WERI-Rb-1 (cell line): ENCODE measurements around the gene NPAS1.
"Not testable (repeated sequence)": the region's sequence is repeated elsewhere in the genome, so short reads cannot be mapped to it uniquely, and the experiment has no call there.

Experiments
- DNase-seq: peaks from one replicate; pipeline ENCODE4 v3.0.0-alpha.2; 2020
- H3K27ac ChIP-seq: fragments of 250-450 bp; sonication (Bioruptor Pico); 2 replicates; pipeline ENCODE4 v1.5.1; 2020; ENCODE audit warnings: mild to moderate bottlenecking, moderate library complexity
- H3K27me3 ChIP-seq: fragments of 250-450 bp; sonication (Bioruptor Pico); 2 replicates; pipeline ENCODE4 v1.5.1; 2021; ENCODE audit warnings: mild to moderate bottlenecking, low read depth, moderate library complexity; ENCODE audit not compliant: insufficient read depth, severe bottlenecking
- H3K36me3 ChIP-seq: fragments of 250-450 bp; sonication (Bioruptor Pico); 2 replicates; pipeline ENCODE4 v1.5.1; 2020; ENCODE audit warnings: mild to moderate bottlenecking, moderate library complexity
- H3K4me3 ChIP-seq: 2 replicates; pipeline ENCODE4 v1.5.1; 2011; ENCODE audit warnings: low read depth, mild to moderate bottlenecking, control low read depth, low read length
- H3K9me3 ChIP-seq: fragments of 250-450 bp; sonication (Bioruptor Pico); 2 replicates; pipeline ENCODE4 v1.5.1; 2021; ENCODE audit warnings: mild to moderate bottlenecking, moderate library complexity; ENCODE audit not compliant: severe bottlenecking
- TF ChIP-seq, protein P1 (sequence below): IDR thresholded peaks from 2 replicates; pipeline ENCODE4 v1.5.1; 2011; ENCODE audit warnings: low read depth, mild to moderate bottlenecking, control low read depth, inconsistent platforms, low read length

NPAS1 gene

DNA sequence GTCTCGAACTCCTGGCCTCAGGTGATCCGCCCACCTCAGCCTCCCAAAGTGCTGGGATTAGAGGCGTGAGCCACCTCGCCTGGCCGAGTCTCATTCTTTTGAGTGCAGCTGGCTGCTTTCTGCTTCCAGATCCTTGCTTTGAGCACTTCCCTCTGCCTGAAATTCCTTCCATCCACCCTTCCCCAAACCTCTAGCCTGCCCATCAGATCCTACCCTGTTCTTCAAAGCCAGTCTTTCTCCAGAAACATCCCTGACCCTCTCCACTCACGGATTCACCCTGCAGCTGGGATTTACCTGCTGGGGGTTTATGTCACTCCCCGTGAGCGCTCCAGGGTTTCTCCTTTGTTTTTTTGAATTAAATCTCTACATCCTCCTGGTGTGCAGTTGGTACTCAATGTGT lies 13.1 kb upstream of the NPAS1 start:
- DNase-seq: no peak
- TF ChIP-seq, protein P1, sequence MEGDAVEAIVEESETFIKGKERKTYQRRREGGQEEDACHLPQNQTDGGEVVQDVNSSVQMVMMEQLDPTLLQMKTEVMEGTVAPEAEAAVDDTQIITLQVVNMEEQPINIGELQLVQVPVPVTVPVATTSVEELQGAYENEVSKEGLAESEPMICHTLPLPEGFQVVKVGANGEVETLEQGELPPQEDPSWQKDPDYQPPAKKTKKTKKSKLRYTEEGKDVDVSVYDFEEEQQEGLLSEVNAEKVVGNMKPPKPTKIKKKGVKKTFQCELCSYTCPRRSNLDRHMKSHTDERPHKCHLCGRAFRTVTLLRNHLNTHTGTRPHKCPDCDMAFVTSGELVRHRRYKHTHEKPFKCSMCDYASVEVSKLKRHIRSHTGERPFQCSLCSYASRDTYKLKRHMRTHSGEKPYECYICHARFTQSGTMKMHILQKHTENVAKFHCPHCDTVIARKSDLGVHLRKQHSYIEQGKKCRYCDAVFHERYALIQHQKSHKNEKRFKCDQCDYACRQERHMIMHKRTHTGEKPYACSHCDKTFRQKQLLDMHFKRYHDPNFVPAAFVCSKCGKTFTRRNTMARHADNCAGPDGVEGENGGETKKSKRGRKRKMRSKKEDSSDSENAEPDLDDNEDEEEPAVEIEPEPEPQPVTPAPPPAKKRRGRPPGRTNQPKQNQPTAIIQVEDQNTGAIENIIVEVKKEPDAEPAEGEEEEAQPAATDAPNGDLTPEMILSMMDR: no peak
- Histone ChIP-seq H3K9me3 (peaks cover 3% of the 10 kb centered on the region), H3K4me3 (no peak overlapping the region), H3K27ac (no peak overlapping the region), H3K27me3 (no peaks in the 10 kb centered on the region), H3K36me3 (no peaks in the 10 kb centered on the region)

DNA sequence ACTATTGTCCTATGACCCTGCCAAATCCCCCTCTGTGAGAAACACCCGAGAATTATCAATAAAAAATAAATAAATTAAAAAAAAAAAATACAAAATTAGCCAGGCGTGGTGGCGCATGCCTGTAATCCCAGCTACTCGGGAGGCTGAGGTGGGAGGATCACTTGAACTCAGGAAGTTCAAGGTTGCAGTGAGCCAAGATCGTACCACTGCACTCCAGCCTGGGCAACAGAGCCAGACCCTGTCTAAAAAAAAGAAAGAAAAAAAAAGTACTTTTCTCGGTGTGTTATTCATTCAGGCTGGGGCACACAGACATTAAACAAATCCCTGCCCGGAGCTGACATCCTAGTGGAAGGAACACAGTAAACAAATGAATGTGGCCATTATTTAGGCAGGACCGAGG lies 9.1 kb upstream of the NPAS1 start:
- not testable (repeated sequence) for H3K4me3 ChIP-seq, H3K27me3 ChIP-seq, H3K9me3 ChIP-seq, H3K36me3 ChIP-seq, H3K27ac ChIP-seq, DNase-seq

DNA sequence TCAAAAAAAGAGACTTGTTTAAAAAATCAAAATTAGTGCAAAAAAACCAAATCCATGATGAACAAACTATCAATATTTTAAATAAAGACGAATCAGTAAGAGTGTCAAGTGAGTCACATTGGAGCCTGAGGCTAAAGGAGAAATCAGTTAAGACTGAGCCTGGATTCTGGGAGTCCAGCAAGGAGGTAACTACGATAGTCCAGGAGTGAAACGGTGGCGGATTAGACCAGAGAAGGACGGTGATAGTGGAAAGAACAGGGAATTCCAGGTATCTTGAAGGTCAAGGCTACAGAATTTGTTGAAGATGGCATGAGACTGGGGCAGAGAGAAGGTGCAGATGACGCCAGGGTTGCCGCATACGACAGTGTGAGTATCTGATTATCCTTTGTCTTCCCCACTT lies 7.0 kb upstream of the NPAS1 start:
- TF ChIP-seq, protein P1: no peak
- no peak for DNase-seq
- Histone ChIP-seq H3K27ac (peak overlapping the region; percentile 15; the same call in 1 of the 2 replicates), H3K27me3 (no peaks in the 10 kb centered on the region), H3K9me3 (peaks cover 3% of the 10 kb centered on the region), H3K4me3 (no peak overlapping the region), H3K36me3 (no peaks in the 10 kb centered on the region)

DNA sequence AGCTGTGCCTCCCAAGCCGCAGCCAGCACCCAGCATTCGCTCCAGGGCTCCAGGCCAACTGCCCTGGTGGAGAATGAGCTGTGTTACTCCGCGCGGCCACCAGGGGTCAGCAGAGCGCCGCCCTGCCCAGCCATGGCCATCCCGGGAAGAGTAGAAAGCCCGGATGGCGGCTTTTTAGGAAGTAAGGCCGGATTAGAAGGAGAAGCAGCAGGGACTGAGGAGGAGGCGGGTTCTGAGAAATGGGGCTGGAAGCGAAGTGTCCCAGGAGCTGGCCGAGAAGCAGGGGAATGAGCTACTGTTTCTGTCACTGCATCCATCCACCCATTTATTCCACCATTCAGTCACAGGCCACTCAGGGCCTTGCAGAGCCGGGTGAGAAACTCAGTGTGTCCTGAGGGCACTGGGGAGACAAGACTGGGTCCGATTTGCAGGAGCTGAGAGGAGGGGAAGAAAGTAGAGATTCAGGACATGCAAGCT lies 6.6 kb upstream of the NPAS1 start:
- peak; percentile 87 for DNase-seq
- no peak overlapping the region for H3K4me3 ChIP-seq
- peak overlapping the region; percentile 15; the same call in 1 of the 2 replicates for H3K27ac ChIP-seq

DNA sequence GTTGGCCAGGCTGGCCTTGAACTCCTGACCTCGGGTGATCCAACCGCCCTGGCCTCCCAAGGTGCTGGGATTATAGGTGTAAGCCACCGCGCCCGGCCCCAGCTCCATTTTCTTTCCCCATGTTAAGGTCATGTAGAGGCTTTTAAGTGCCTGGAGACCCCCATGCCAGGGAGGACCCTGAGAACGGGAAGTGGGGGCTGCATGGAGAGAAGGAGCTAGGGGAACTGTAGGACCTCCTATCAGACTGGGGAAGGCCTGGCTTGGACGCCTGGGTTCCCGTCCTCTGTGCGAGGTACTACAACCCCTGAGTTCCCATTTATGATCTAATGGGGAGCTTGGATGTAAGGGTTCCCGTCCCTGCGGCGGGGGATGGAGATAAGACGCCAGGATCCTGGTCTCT lies 714 bp upstream of the NPAS1 start:
- H3K36me3 ChIP-seq: no peaks in the 10 kb centered on the region
- DNase-seq: no peak
- no peak overlapping the region for H3K27ac ChIP-seq
- H3K27me3 ChIP-seq: peaks cover 16% of the 10 kb centered on the region
- H3K4me3 ChIP-seq: no peak overlapping the region
- H3K9me3 ChIP-seq: no peaks in the 10 kb centered on the region
- TF ChIP-seq, protein P1: no peak

More for the DNA sequence above, 6.6 kb upstream of the NPAS1 start:
- Histone ChIP-seq H3K27me3 (no peaks in the 10 kb centered on the region), H3K36me3 (no peaks in the 10 kb centered on the region), H3K9me3 (peaks cover 3% of the 10 kb centered on the region)
- TF ChIP-seq, protein P1: peak; percentile 79

DNA sequence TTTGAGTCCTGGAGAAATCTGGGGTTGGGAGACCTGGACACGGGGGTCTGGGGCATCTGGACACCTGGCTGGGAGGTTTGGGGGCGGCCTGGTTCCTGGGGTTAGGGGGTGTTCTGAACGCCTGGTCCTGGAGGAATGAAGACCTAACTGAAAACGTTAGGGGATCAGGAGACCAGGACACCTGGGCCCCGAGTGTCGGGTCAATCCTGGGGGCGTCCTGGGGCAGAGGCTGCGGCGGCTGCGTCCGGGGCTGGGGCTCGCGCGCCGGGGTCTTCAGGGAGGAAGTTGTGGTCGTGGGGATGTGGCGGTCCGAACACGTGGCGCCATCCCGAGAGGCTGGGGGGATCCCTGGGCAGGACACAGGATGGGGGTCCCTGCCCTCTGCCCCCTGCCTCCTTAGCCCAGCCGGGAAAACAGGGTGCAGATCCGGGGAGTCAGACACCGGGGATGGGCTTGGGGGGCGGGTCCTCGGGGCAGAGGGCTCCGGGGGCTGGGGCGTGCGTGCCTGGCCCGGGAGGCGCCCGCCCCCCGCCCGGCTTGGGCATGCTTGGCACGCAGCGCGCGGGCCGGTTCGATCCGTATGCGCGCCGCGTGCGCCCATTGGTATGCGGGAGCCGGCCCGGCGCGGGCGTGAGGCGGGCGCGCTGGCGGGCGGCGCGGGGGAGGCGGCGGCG lies 632 bp downstream of the NPAS1 start:
- TF ChIP-seq, protein P1: no peak
- H3K27ac ChIP-seq: no peak overlapping the region
- no peaks in the 10 kb centered on the region for H3K36me3 ChIP-seq
- DNase-seq: no peak
- no peak overlapping the region for H3K4me3 ChIP-seq
- H3K9me3 ChIP-seq: no peaks in the 10 kb centered on the region
- H3K27me3 ChIP-seq: peaks cover 16% of the 10 kb centered on the region
